Mesenchymal stem cell (in vitro differentiated cells and primary cell): ENCODE results near the gene SLC12A7.

Experiments
- DNase-seq: peaks from one replicate; pipeline ENCODE4 v3.0.0-alpha.2; 2013
- H2AFZ ChIP-seq: one replicate; pipeline ENCODE4 v1.6.1; 2013; ENCODE audit warnings: low read depth, mild to moderate bottlenecking, control low read depth, inconsistent platforms, low read length, moderate library complexity
- H2AK5ac ChIP-seq: 2 replicates; pipeline ENCODE4 v1.6.1; 2013; ENCODE audit warnings: low read length, moderate library complexity, mild to moderate bottlenecking, inconsistent platforms; ENCODE audit not compliant: severe bottlenecking
- H2BK120ac ChIP-seq: one replicate; pipeline ENCODE4 v1.6.1; 2013; ENCODE audit warnings: low read depth, mild to moderate bottlenecking, inconsistent platforms, low read length, moderate library complexity
- H2BK12ac ChIP-seq, 2 experiments: one replicate each; pipeline ENCODE4 v1.6.1; 2013; ENCODE audit warnings: inconsistent platforms in 2 of 2, low read length in 2 of 2, mild to moderate bottlenecking in 2 of 2, moderate library complexity in 2 of 2, control low read depth in 1 of 2
- H2BK15ac ChIP-seq: one replicate; pipeline ENCODE4 v1.6.1; 2013; ENCODE audit warnings: mild to moderate bottlenecking, low read depth, inconsistent platforms; ENCODE audit not compliant: poor library complexity, severe bottlenecking
- H2BK5ac ChIP-seq: 2 replicates; pipeline ENCODE4 v1.6.1; 2013; ENCODE audit warnings: low read depth, mild to moderate bottlenecking, low read length, control low read depth, inconsistent platforms; ENCODE audit not compliant: poor library complexity, severe bottlenecking
- H3K14ac ChIP-seq, 2 experiments: one replicate each; pipeline ENCODE4 v1.6.1; 2013; ENCODE audit warnings: inconsistent platforms in 2 of 2, low read length in 2 of 2, control low read depth in 1 of 2, mild to moderate bottlenecking in 1 of 2, moderate library complexity in 1 of 2
- H3K18ac ChIP-seq, 2 experiments: one replicate each; pipeline ENCODE4 v1.6.1; 2013; ENCODE audit warnings: inconsistent platforms in 2 of 2, low read length in 2 of 2, control low read depth in 1 of 2, low read depth in 1 of 2, mild to moderate bottlenecking in 1 of 2
- H3K23ac ChIP-seq, 2 experiments: one replicate each; pipeline ENCODE4 v1.6.1; 2013; ENCODE audit warnings: inconsistent platforms in 2 of 2, low read length in 2 of 2, mild to moderate bottlenecking in 2 of 2, moderate library complexity in 2 of 2, control low read depth in 1 of 2
- H3K27ac ChIP-seq: 2 replicates; pipeline ENCODE4 v1.5.1; 2013; ENCODE audit warnings: mild to moderate bottlenecking, moderate library complexity, low read length, control low read depth, inconsistent platforms; ENCODE audit not compliant: poor library complexity, severe bottlenecking
- H3K27me3 ChIP-seq, 2 experiments: 2 replicates each; pipeline versions ENCODE4 v1.6.1 to v1.7.0; 2013; ENCODE audit warnings: low read length in 2 of 2, mild to moderate bottlenecking in 2 of 2, moderate library complexity in 2 of 2, control low read depth in 1 of 2, inconsistent platforms in 1 of 2; ENCODE audit not compliant: control insufficient read depth in 1 of 2, insufficient read depth in 1 of 2
- H3K36me3 ChIP-seq, 2 experiments: 2 replicates each; pipeline versions ENCODE4 v1.6.1 to v1.7.0; 2013; ENCODE audit warnings: low read length in 2 of 2, control low read depth in 1 of 2, inconsistent platforms in 1 of 2, low read depth in 1 of 2, mild to moderate bottlenecking in 1 of 2; ENCODE audit not compliant: insufficient read depth in 2 of 2, control insufficient read depth in 1 of 2
- H3K4ac ChIP-seq, 2 experiments: one replicate each; pipeline ENCODE4 v1.6.1; 2013; ENCODE audit warnings: inconsistent platforms in 2 of 2, low read length in 2 of 2, mild to moderate bottlenecking in 2 of 2, moderate library complexity in 2 of 2, control low read depth in 1 of 2, low read depth in 1 of 2
- H3K4me1 ChIP-seq: 2 replicates; pipeline ENCODE4 v1.6.1; 2013; ENCODE audit warnings: low read depth, low read length, control low read depth; ENCODE audit not compliant: control insufficient read depth, insufficient read depth
- H3K4me2 ChIP-seq: 2 replicates; pipeline ENCODE4 v1.6.1; 2013; ENCODE audit warnings: low read length, mild to moderate bottlenecking, inconsistent platforms; ENCODE audit not compliant: poor library complexity, severe bottlenecking
- H3K4me3 ChIP-seq, 2 experiments: 2 replicates each; pipeline versions ENCODE4 v1.5.1 to v1.7.0; 2013; ENCODE audit warnings: low read length in 2 of 2, mild to moderate bottlenecking in 2 of 2, control low read depth in 1 of 2, low read depth in 1 of 2; ENCODE audit not compliant: insufficient read depth in 1 of 2
- H3K79me1 ChIP-seq: replicated peaks from 2 replicates; pipeline ENCODE4 v1.6.1; 2013; ENCODE audit warnings: mild to moderate bottlenecking, control low read depth, low read length, inconsistent platforms; ENCODE audit not compliant: poor library complexity, severe bottlenecking
- H3K9ac ChIP-seq: 2 replicates; pipeline ENCODE4 v1.7.0; 2013; ENCODE audit warnings: mild to moderate bottlenecking, low read length, moderate library complexity
- H3K9me3 ChIP-seq: 2 replicates; pipeline ENCODE4 v1.7.0; 2013; ENCODE audit warnings: mild to moderate bottlenecking, low read length; ENCODE audit not compliant: control insufficient read depth
- H4K8ac ChIP-seq: one replicate; pipeline ENCODE4 v1.6.1; 2013; ENCODE audit warnings: inconsistent platforms, mild to moderate bottlenecking, low read length, moderate library complexity
- H4K91ac ChIP-seq: one replicate; pipeline ENCODE4 v1.6.1; 2013; ENCODE audit warnings: mild to moderate bottlenecking, low read length, inconsistent platforms
- WGBS: methylation state at CpG from one replicate; pipeline ENCODE4 v1.1.7; 2013; ENCODE audit warnings: mixed read lengths; 5-methylcytosine and 5-hydroxymethylcytosine counted together

The SLC12A7 gene

DNA sequence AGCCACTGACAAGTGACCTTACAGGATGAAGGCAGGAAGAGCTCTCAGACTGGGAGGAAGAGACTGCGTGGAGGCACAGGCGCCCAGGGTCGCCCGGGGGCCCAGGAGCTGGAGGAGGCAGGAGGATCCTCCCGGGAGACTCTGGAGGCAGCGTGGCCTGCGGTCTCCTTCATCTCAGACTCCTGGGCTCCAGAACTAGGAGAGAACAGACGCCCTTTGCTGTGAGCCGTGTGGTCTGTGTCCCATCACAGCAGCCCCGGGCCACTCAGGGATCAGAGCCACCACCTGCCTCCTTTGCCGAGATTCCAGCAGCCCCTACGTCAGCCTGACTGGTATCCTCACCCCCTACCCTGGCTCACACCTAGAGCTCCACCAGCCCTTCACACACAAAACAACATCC lies 45.2 kb downstream of the SLC12A7 start:
- WGBS, result 85% methylated on average over 12 of the region's 12 CpGs
- no peaks in the 10 kb centered on the region for H3K9me3 ChIP-seq
- H2BK5ac ChIP-seq, result no peak overlapping the region
- no peak overlapping the region for H3K18ac ChIP-seq
- no peaks in the 10 kb centered on the region for H3K4me1 ChIP-seq
- H3K4ac ChIP-seq, result no peak overlapping the region
- no peak overlapping the region for H3K9ac ChIP-seq
- no peak overlapping the region for H4K91ac ChIP-seq
- no peak overlapping the region for H2BK15ac ChIP-seq
- no peak overlapping the region for H2AFZ ChIP-seq
- H3K79me1 ChIP-seq, result no peaks in the 10 kb centered on the region
- no peak overlapping the region for H3K4me2 ChIP-seq
- H3K14ac ChIP-seq, result no peak overlapping the region
- DNase-seq, result no peak
- no peak overlapping the region for H4K8ac ChIP-seq
- no peak overlapping the region for H2AK5ac ChIP-seq
- H3K27ac ChIP-seq, result no peak overlapping the region
- no peak overlapping the region for H2BK120ac ChIP-seq
- no peak overlapping the region for H3K23ac ChIP-seq
- no peak overlapping the region for H2BK12ac ChIP-seq
- H3K27me3 ChIP-seq, result no peaks in the 10 kb centered on the region
- H3K4me3 ChIP-seq, result no peak overlapping the region
- peaks cover 0 to 10% of the 10 kb centered on the region in 2 experiments for H3K36me3 ChIP-seq

DNA sequence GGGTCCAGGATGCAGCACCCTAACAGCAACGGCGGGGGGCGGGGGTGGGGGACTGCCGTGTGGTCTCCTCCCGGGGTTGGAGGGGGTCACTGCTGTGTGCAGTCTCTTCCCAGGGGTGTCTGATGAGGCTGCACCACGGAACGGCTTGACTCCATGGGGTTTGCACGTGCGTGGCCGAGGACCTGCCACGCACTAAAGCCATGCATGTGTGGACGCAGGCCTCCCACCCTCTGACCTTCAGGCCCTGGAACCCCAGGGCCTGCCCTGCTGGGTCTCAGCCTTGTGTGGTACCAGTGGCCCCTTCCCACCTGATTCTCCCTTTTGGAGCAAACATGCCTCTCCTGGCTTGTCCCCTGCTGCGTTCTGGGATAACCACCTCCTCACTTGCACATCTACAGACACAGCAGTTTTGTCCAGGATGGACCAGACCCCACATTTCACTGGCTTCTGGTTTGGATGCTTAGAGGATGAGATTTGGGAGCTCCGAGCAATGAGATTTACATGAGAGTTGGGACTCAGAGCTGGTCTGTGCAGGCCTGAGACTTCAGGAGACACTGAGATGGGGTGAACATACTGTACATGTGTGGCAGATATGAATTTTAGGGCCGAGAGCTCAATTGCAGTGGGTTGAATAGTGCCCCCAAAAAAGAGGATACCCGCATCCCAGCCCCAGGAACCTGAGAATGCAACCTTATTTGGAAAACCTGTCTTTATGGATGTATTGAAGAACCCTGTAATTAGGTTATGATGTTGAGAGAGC lies 45.8 kb downstream of the SLC12A7 start:
- Histone ChIP-seq H4K8ac (no peak overlapping the region), H3K27ac (no peak overlapping the region), H2AK5ac (no peak overlapping the region), H3K79me1 (no peaks in the 10 kb centered on the region), H2BK12ac (no peak overlapping the region), H2AFZ (no peak overlapping the region), H3K4me1 (no peaks in the 10 kb centered on the region), H3K14ac (no peak overlapping the region), H3K36me3 (peaks cover 0 to 10% of the 10 kb centered on the region in 2 experiments), H3K9ac (no peak overlapping the region), H3K4me2 (no peak overlapping the region), H3K18ac (no peak overlapping the region), H3K9me3 (no peaks in the 10 kb centered on the region), H3K27me3 (no peaks in the 10 kb centered on the region), H3K4me3 (no peak overlapping the region), H3K23ac (no peak overlapping the region), H2BK120ac (no peak overlapping the region), H2BK5ac (no peak overlapping the region), H2BK15ac (no peak overlapping the region), H4K91ac (no peak overlapping the region), H3K4ac (no peak overlapping the region)
- WGBS, result 95% methylated on average over 15 of the region's 16 CpGs
- DNase-seq, result no peak

DNA sequence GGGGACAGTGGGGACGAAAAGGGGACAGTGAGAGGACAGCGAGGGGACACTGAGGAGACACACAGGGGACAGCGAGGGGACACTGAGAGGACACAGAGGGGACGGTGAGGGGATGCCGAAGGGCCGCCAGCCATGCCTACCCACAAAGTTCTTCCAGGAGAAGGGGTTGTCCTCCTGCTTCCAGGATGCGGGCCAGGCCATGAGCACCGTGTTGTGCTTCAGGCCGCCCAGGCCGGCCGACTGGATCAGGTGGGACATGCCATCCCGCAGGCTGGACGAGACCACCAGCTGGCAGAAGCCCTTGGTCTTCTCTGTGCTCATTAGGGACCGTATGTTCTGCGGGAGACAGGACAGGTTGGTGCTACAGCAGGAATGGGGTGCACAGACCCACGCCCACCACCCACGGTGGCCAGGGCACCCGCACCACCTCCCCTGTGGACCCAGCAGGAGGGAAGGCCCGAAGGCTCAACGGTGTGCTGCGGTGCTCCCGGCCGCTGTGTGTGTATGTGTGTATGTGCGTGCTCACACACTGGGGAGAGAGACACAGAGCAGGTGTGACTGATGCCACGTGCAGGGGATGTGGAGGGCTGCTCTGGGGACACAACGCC lies 46.6 kb downstream of the SLC12A7 start:
- Histone ChIP-seq H3K36me3 (peaks cover 0 to 10% of the 10 kb centered on the region in 2 experiments), H3K79me1 (no peaks in the 10 kb centered on the region), H3K4ac (no peak overlapping the region), H3K4me1 (no peaks in the 10 kb centered on the region), H2BK120ac (no peak overlapping the region), H3K27me3 (no peaks in the 10 kb centered on the region), H3K23ac (no peak overlapping the region), H2AFZ (no peak overlapping the region), H2BK12ac (no peak overlapping the region), H3K18ac (no peak overlapping the region), H2AK5ac (no peak overlapping the region), H3K9me3 (no peaks in the 10 kb centered on the region), H2BK5ac (no peak overlapping the region), H4K8ac (no peak overlapping the region), H3K27ac (no peak overlapping the region), H3K4me3 (no peak overlapping the region), H2BK15ac (no peak overlapping the region), H4K91ac (peak overlapping the region; percentile 70), H3K9ac (no peak overlapping the region), H3K14ac (no peak overlapping the region), H3K4me2 (no peak overlapping the region)
- no peak for DNase-seq
- WGBS, result 95% methylated on average over 26 of the region's 26 CpGs

DNA sequence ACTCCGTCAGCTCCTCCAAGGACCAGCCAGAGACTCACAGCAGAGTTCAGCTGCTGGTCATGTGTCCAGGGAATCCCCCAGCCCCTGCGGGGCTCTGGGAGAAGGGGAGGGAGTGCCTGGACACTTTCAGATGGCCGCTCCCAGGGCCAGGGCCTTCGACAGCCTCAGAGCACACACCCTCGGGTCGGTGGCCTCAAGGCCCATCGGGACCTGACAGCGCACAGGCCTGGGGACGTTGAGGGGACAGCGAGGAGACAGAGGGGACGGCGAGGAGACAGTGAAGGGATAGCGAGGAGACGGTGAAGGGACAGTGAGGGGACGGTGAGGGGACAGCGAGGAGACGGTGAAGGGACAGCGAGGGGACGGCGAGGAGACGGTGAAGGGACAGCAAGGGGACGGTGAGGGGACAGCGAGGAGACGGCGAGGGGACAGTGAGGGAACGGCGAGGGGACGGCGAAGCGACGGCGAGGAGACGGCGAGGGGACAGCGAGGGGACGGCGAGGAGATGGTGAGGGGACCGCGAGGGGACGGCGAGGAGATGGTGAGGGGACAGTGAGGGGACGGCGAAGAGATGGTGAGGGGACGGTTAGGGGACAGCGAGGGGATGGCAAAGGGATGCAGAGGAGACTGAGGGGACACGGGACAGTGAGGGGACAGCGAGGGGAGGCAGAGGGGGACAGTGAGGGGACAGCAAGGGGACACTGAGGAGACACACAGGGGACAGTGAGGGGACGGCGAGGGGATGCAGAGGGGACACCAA lies 47.3 kb downstream of the SLC12A7 start:
- Histone ChIP-seq H2BK12ac (no peak overlapping the region), H2AFZ (no peak overlapping the region), H3K23ac (no peak overlapping the region), H3K9ac (no peak overlapping the region), H2BK120ac (no peak overlapping the region), H4K8ac (no peak overlapping the region), H3K36me3 (peaks cover 3 to 10% of the 10 kb centered on the region in 2 experiments), H3K4me1 (no peaks in the 10 kb centered on the region), H3K9me3 (no peaks in the 10 kb centered on the region), H4K91ac (no peak overlapping the region), H2AK5ac (no peak overlapping the region), H3K27ac (no peak overlapping the region), H3K4me3 (no peak overlapping the region), H3K14ac (no peak overlapping the region), H2BK15ac (no peak overlapping the region), H2BK5ac (no peak overlapping the region), H3K4me2 (no peak overlapping the region), H3K18ac (no peak overlapping the region), H3K4ac (no peak overlapping the region), H3K27me3 (no peaks in the 10 kb centered on the region), H3K79me1 (no peaks in the 10 kb centered on the region)
- no peak for DNase-seq
- 90% methylated on average over 49 of the region's 49 CpGs for WGBS
